Stimulated activated CD4-positive, alpha-beta T cell treated with anti-CD3 and anti-CD28 coated beads, Interleukin-1b, Interleukin-23, amount 100 ng/mL, for 24 hours (primary cell): ENCODE measurements around the gene OR5H2.
"Not testable (repeated sequence)": the region's sequence is repeated elsewhere in the genome, so short reads cannot be mapped to it uniquely, and the experiment has no call there.

Experiments used
- DNase-seq, 4 experiments: peaks; one replicate each; pipeline ENCODE4 v3.0.0-alpha.2; 2020; ENCODE audit warnings: low read depth in 4 of 4, low spot score in 1 of 4

Gene OR5H2

GRCh38 chr3:98282205-98282604, at the start of gene OR5H2:
Gene OR5H2, plus strand, starts transcription at chr3:98282505. Its CDS starts 398 bp downstream, at chr3:98282903.
- DNase-seq, result no peak

DNA sequence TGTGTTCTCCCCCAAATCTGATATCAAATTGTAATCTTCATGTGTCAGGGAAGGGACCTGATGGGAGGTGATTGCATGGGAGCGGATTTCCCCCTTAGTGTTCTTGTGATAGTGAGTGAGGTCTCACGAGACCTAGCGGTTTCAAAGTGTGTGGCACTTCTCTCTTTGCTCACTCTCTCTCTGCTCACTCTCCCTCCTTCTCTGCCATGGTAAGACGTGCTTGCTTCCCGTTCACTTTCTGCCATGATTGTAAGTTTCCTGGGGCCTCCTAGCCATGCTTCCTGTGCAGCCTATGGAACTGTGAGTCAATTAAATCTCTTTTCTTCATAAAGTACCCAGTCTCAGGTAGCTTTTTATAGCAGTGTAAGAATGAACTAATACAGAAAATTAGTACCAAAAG, 48.8 kb upstream of the OR5H2 start:
- no peak for DNase-seq

DNA sequence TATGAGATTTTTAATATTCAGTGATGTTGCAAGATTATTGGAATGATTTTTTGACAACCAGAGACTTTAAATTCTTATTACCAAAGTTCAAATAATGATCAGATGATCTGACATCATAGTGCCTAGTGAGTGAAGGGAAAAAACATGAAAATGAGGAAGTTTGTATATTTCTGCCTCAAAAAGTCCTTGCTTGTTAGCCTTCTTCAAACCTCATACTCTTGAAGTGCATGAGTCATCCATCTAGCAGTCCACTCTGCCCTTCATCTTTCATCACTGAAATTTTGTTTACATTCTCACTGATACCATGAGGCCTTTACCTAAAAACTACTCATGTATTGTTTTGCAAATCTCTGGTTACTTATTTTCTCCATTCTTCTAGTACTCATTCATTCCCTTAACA, 42.2 kb upstream of the OR5H2 start:
- no peak for DNase-seq

DNA sequence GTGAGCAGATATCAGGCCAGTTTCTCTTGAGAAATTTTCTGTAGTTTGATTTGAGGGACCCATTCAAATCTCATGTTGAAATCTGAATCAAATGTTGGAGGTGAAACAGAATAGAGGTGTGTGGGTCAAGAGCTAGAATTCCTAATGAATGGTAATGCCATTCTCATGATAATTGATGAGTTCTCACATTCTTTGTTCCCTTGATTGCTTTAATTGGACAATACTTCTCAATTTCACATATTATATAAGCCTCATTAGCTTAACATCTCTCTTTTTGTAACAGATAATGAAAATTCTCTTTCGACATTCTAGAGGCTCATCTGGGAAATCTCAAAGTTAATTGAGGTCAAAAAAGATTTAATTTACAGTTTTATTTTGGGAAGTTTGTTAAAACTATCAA, 40.1 kb upstream of the OR5H2 start:
- DNase-seq, result no peak

- no peak for DNase-seq
Measured at GRCh38 chr3:98243843-98244242, 38.5 kb upstream of the OR5H2 start.

DNA sequence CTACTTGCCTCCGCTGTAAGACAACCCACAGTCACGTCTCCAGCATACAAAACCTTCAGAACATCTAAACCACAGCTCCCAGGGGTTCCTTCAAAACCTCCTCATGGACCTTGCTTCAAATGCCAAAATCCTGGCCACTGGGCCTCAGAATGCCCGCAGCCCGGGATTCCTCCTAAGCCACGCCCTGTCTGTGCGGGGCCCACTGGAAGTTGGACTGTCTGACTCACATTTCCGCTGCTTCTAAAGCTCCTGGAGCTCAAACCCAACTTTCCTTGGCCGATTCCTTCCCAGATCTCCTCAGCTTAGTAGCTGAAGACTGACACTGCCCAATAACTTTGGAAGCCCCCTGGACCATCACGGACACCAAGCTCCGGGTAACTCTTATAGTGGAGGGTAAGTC, 36.2 kb upstream of the OR5H2 start:
- DNase-seq, result no peak

DNA sequence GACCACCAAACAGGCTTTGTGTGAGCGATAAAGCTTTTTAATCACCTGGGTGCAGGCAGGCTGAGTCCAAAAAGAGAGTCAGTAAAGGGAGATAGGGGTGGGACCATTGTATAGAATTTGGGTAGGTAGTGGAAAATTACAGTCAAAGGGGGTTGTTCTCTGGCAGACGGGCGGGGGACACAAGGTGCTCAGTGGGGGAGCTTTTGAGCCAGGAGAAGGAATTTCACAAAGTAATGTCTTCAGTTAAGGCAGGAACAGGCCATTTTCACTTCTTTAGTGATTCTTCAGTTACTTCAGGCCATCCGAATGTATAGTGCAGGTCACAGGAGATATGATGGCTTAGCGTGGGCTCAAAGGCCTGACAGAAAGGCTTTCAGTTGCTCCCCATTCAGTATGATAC, 26.3 kb upstream of the OR5H2 start:
- DNase-seq, result not testable (repeated sequence)

GRCh38 chr3:98259707-98260106, 22.6 kb upstream of the OR5H2 start:
- DNase-seq, result no peak

GRCh38 chr3:98262046-98262445, 20.3 kb upstream of the OR5H2 start:
- DNase-seq, result no peak

GRCh38 chr3:98263944-98264343, 18.4 kb upstream of the OR5H2 start, which contains the start of gene OR5H6:
Gene OR5H6, plus strand, starts transcription at chr3:98264244. Its CDS starts 89 bp downstream, at chr3:98264333.
- DNase-seq, result no peak

DNA sequence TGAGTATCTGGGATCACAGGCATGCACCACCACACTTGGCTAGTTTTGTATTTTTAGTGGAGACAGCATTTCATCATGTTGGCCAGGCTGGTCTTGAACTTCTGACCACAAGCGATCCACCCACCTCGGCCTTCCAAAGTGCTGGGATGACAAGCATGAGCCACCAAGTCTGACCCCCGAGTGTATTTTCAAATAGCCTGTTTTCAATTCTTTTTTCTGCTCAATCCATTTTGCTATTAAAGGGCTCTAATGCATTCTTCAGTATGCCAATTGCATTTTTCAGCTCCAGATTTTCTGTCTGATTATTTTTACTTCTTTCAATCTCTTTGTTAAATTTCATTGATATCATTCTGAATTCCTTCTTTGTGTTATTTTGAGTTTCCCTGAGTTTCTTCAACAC, 12.5 kb upstream of the OR5H2 start:
- no peak for DNase-seq

DNA sequence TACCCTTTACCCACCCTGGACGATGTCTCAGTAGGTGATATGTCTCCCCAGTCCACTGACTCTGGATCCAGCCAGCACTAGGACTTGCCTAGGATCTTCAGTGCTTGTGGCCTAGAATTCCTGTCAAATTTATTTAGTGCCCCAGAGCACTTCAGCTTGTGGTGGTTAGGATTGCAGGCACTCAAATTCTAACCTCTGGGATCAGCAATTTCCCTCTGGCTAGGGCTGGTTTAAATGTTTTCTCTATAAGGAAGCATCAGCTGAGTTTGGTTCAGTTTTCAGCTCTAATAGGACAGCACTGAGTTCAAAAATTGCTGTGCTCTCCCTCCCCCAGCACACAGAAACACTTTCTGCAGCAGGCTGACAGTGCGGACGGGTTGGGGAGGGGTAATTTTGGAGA, 10.2 kb upstream of the OR5H2 start:
- DNase-seq, result no peak

DNA sequence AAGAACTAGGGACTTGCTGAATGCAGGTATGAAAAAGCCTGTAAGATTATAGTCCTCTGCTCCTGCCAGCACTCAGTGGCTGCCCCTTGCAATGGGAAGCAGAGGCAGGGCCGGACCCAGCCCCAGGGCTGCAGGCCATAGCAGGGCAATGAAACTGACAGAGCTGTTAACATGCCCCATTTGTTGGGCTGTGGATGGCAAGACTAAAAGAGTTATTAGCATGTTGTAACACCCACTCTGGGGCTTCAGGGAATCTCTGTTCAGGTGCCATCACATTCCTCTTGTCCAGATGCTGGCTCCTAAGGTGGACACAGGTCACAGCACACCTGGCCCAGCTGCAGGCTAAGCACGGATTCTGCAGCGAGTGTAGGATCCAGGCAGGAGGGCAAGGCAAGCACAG, 7.4 kb upstream of the OR5H2 start:
- DNase-seq, result no peak

DNA sequence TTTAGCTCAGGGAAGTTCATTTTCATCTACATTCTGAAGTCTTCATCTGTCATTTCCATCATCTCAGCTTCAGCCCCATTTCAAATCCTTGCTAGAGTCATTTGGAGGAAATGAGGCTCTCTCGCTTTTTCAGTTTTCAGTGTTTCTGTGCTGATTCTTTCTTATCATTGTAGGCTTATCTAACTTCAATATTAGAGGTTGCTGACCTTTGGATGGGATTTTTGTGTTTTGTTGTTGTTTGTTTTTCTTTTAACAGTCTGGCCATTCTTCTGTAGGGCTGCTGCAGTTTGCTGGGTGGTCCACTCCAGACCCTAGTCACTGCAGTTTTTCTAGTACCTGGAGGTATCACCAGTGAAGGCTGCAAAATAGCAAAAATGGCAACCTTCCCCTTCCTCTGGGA, 8.6 kb downstream of the OR5H2 start:
- no peak for DNase-seq

DNA sequence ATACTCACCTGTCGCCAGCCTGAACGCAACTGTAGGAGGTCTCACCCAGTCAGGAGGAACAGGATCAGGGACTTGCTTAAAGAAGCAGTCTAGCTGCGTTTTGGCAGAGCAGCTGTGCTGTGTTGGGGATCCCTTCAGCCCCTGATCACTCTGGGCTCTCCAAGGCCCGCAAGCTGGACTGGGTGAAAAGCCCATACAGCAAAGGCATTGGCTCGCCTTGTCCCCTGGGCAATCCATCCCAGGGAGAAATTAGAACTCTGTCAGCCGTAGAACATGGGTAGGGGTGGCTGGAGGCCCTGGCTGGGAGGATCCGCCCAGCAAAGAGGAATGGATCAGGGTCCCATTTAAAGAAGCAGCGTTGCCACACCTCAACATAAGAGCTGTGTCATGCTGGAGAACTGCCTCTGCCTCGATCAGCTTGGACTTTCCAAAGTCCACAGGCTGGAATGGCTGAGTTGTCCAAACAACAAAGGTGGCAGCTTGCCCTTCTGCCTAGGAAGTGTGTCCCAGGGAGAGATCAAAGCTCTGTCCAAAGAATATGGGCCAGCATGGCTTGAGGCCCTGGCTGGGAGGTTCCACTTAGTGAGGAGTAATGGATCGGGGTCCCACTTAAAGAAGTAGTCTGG, 9.1 kb downstream of the OR5H2 start:
- DNase-seq, result no peak

DNA sequence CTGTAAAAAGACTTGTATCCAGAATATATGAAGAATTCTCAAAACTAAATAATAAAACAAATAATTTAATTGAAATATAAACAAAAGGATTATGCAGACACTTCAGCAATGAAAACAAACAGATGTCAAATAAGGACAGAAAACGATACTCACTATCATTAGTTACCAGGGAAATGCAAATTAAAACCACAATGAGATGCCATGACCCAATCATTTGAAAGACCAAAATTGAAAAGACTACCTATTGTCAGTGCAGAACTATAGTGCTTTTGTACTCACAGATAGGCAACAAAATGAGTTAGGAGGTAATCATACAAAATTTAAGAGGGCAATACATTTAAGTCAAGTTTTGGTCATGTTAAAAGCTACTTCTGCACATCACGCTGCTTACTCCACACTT, 39.8 kb downstream of the OR5H2 start:
- no peak for DNase-seq

DNA sequence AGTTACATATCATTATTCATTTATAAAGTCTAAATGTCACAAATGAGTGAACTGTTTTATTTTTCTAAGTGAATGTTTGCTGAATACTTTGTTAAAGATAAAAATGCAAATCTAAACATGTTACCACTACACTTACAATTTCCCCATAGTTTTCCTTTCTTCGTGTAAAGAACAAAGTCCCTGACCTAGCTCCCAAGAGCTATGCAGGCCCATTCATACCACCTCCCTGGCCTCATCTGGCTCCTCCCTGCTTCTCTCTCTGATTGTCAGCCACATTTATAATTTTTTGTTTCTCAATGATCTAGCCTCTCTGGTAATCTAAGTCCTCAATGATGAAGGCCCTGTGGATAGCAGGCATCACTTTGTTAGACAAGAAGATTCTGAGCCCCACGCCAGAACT, 40.4 kb downstream of the OR5H2 start:
- DNase-seq, result no peak

DNA sequence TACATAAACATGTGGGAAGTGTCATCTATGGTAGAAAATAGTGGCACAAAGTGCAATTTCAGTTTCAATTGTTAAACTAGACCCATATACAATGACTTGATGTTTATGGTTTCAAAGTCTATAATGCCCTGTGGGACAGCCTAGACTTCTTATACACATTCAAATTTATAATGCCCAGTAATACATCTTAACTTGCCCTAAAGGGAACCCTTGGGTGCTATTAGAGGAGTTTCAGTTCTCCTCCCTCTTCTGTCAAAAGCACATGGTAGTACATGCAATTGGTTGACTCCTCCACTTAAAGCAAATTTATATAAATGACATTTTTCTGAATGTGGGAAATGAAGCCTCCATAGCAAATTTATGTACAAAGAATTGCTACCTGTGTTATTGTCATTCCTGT, 41.1 kb downstream of the OR5H2 start:
- no peak for DNase-seq

DNA sequence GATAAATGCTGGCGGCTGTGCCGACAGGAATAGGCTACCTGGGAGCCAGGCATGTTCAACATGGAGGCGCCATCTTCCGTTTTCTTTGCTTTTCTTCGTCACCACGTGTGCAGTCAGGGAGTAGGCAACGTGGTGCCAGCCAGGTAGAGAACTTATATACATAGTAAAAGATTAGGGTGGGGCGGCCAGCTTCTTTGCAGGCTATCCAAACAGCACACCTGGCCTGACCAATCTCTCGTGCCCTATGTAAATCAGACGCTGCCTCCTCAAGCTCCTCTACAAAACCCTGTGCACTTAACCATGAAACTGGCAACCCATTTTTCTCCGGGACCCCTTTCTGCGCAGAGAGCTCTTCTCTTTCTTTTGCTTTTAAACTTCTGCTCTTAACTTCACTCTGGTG, 42.8 kb downstream of the OR5H2 start:
- DNase-seq, result no peak

GRCh38 chr3:98326105-98326893, 44.0 kb downstream of the OR5H2 start:
- DNase-seq, result no peak

GRCh38 chr3:98326945-98327344, 44.6 kb downstream of the OR5H2 start:
- no peak for DNase-seq

- no peak for DNase-seq
Measured at GRCh38 chr3:98328933-98329332, 46.6 kb downstream of the OR5H2 start.
